GM19397 (cell line): ENCODE data around the gene CIC.
"Not testable (repeated sequence)": the region's sequence is repeated elsewhere in the genome, so short reads cannot be mapped to it uniquely, and the experiment has no call there.

Experiments
- ATAC-seq: cut with Tn5 transposase; IDR thresholded peaks from one replicate; pipeline ENCODE4 v1.9.1; 2021; ENCODE audit warnings: mild to moderate bottlenecking, moderate library complexity; ENCODE audit not compliant: unreplicated experiment

Gene CIC

DNA sequence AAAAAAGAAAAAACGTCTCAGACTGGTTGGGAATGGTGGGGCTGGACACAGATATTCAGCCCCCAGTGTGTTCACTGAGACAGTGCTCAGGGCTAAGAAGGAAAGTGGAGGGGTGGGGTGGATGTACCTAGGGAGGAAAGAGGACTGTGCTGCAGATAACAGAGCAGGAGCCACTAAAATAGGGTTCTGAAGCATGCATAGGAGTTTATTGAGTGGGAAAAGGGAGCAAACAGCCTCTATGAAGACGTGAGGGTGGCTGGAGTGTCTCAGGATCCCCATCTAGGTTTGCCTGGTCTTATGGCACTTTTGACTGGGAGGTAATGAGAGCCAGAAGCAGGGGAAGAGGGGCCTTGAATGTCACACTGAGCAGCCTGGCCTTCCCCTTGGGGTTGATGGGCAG is 59.8 kb downstream of the CIC start:
- no peak for ATAC-seq

DNA sequence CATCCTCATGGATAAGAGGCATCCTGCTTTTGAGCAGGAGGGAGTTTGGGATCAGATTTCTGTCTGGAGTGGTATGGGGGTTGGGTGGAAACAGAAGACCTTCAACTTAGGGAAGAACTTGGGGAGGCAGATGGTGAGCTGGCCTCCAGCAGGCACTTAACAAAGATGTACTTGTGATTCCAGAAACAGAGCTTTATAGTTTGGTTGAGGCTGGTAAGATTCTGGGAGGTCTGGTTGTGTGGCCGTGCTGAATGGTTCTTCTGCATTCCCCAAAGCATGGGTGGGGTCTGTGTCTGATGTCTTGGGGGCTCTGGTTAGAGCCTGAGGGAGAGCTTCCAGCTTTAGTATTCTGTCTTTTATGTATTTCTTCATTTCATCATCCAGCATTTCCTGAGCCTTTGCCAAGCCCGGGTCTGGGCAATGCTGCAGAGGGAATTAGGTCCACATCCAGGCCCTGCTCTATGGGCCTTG is 61.2 kb downstream of the CIC start:
- no peak for ATAC-seq

DNA sequence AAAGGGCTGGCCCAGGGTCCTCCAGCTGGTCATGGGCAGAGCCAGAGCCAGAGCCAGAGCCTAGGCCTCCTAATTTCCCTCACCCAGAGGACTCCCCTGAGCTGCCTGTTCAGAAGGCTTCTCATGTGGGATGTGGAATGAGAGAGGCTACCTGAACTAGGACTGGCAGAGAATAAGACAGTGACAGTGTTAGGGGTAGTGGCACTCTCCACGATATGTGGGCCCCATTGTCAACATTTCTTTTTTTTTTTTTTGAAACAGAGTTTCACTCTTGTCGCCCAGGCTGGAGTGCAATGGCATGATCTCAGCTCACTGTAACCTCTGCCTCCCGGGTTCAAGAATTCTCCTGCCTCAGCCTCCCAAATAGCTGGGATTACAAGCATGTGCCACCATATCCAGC is 62.3 kb downstream of the CIC start:
- ATAC-seq: not testable (repeated sequence)

DNA sequence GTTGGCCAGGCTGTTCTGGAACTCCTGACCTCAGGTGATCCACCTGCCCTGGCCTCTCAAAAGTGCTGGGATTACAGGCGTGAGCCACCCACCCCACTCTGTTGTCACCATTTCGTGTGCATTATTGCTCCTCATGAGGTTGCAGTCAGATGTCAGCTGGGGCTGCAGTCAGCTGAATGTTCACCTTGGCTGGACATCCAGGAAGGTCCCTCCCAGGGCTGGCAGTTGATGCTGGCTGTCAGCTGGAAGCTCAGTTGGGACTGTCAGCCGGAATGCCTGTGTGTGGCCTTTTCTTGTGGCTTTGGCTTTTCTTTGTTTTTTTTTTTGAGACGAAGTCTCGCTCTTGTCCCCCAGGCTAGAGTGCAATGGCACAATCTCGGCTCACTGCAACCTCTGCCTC is 63.0 kb downstream of the CIC start:
- no peak for ATAC-seq

DNA sequence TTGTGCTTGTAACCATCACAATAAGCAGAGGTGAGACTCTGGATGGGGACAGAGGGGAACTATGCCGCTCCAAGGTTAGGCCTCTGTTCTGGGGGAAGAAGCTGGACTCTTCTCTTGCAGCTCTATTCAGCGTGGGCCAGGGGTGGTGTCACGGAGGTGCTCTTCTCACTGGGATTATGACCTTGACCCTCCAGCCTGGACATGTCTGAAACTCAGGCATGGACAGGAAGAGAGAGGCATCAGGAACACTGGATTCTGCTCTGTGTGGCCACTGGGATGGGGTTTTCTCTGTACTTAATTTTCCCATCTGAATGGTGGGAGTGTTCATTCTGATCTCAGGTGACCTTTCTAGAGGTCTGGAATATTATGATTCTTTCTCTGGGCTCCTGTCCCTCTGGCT is 64.0 kb downstream of the CIC start:
- ATAC-seq: no peak

DNA sequence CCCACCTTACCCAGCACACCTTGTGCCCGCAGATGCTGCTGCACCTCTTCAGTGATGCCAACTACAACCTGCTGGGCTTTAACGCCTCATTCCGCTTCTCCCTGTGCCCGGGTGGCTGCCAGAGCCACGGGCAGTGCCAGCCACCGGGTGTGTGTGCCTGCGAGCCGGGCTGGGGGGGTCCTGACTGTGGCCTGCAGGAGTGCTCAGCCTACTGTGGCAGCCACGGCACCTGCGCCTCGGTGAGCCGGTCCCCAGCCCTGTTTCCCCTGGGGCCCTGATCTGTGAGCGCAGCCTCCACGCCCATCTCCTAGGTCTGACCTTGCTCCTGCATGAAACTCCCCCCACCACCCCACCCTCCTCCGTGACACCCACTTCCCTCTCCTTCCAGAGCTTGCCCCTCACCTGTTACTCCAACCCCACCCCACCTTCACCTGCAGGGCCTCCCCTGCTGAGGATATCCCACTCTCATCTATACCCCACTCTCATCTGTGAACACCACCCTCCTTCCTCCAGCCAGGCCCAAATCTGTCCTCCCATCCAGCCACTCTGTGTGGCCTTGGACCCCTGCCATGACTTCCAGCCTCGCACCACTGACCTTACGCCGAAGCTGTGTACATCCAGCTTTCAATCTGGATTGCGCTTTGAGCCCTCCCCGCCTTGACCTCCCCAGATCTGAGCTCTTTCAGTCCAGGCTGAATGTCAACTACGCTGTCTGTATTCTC is 65.1 kb downstream of the CIC start:
- no peak for ATAC-seq

DNA sequence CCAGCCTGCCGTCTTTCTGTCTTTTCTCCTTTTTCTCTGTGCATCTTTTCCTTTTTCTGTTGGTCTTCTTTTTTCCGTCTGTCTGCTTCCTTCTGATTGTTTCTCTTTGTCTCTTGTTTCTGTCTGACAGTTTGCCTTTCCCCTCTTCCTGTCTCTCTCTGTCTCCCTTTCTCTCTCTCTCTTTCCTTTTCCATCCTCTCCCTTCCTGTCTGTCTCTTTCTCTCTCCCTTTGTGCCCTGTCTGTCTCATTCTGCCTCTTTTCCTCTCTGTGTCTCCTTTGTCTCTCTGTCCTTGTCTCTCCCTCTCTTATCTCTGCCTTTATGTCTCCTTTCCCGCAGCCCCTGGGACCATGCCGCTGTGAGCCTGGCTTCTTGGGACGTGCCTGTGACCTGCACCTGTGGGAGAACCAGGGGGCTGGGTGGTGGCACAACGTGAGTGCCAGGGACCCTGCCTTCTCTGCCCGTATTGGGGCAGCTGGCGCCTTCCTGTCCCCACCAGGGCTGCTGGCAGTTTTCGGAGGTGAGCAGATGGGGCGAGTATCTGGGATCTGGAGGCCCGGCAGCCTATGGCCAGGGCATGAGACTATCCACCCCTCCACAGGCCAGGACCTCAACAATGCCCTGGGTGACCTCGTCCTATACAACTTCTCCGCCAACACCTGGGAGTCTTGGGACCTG is 65.8 kb downstream of the CIC start:
- ATAC-seq: no peak

DNA sequence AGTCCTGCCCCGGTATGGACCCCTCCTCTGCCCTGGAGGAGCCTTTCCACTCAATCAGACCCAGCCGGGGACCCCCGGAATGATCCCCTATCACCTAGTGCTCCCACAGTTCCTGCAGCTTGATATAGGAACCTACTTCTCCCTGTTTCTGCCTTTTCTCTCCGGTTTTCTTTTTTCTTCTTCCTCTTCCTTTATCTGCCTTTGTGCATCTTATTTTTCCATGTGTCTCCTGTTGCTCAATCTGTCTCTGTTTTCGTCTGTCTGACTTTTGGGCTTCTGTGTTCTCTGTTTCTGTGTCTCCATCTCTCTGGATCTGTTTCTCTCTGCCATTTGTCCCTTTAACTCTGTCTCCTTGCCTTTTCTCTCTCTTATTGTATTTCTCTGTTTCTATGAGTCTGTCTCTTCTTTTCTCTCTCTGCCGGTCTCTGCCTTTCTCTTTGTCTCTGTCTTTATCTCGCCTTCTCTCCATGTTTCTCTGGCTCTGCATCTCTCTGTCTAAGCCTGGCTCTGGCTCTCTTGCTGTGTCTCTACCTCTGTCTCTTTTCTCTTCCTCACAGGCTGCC is 66.4 kb downstream of the CIC start:
- ATAC-seq: no peak

DNA sequence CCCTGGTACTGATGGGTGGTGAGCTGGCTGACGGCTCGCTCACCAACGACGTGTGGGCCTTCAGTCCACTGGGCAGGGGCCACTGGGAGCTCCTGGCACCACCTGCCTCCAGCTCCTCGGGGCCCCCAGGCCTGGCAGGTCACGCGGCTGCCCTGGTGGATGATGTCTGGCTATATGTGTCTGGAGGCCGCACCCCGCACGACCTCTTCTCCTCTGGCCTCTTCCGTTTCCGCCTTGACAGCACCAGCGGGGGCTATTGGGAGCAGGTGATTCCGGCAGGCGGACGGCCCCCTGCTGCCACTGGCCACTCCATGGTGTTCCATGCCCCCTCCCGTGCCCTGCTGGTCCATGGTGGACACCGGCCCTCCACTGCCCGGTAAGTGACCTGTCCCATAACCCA is 66.9 kb downstream of the CIC start:
- no peak for ATAC-seq

DNA sequence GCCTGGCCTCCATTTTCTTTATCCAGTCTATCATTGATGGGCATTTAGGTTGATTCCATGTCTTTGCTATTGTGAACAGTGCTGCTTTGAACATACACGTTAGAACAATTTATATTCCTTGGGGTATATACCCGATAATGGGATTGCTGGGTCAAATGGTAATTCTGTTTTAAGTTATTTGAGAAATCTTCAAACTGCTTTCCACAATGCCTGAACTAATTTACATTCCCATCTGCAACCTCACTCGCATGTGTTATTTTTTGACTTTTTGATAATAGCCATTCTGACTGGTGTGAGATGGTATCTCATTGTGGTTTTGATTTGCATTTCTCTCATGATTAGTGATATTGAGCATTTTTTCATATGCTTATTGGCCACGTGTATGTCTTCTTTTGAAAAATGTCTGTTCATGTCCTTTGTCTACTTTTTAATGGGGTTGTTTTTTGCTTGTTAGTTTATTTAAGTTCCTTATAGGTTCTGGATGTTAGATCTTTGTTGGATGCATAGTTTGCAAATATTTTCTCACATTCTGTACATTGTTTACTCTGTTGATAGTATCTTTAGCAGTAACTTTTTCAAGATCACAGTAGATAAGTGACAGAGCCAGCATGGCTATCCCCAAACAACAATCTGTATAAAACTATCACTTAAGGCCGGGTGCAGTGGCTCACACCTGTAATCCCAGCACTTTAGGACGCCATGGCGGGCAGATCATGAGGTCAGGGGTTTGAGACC is 70.2 kb downstream of the CIC start:
- ATAC-seq: not testable (repeated sequence)

DNA sequence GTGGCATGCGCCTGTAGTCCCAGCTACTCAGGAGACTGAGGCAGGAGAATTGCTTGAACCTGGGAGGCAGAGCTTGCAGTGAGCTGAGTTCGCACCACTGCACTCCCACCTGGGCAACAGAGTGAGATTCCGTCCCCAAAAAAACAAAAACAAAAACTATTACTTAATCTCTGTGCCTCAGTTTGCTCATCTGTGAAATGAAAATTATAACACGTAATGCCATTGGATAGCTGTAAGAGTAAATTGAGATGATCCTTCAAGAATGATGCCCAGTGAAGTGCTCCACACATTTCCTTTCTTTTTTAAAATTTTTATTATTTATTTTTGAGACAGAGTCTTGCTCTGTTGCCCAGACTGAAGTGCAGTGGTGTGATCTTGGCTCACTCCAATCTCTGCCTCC is 70.9 kb downstream of the CIC start:
- ATAC-seq: not testable (repeated sequence)

DNA sequence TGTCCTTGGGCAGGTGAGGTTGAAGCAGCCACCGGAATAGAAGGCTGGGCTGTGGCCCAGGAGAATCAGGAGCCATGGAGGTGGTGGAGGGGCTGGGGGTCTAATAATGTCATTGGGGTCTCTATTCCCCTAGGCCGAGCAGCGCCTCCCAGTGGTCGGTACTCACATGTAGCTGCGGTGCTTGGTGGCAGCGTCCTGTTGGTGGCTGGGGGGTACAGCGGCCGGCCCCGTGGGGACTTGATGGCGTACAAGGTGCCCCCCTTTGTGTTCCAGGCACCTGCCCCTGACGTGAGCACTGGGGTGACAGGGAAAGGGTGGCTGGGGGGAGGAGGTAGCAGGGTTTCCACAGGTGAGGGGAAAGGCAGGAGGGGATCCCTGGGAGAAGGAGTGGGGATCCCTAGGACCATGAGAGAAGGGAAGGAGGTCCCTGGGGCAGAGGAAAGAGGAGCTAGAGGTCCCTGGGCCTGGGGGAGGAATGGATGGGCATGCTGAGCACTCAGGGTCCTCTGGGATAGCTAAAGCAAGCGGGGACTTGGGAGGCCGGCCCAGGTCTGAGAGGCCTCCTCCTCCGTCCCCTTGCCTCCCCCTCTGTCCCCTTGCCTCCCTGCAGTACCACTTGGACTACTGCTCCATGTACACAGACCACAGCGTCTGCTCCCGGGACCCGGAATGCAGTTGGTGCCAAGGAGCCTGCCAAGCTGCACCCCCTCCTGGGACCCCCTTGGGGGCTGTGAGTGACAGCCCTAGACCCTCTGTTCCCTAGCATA is 74.5 kb downstream of the CIC start:
- ATAC-seq: no peak

DNA sequence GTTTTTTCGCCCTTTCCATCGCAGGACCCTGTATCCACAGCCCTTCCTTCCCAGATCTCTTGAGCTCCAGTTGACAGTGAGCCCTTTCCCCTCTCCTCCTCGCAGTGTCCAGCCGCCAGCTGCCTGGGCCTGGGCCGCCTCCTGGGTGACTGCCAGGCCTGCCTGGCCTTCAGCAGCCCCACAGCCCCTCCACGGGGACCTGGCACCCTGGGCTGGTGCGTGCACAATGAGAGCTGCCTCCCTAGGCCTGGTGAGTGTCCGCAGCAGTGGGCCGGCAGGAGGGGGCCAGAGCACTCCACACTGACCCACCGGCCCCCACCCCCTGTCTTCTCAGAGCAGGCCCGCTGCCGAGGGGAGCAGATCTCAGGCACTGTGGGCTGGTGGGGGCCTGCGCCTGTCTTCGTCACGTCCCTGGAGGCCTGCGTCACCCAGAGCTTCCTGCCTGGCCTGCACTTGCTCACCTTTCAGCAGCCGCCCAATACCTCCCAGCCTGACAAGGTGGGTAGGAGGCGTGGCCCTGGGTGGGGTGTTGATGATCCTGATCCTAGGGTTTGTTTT is 75.4 kb downstream of the CIC start:
- no peak for ATAC-seq
